Measurements from ENCODE around the gene FAM25G.

GRCh38 chr10:47458466-47459154 is 32.9 kb downstream of the FAM25G start:
- TF ChIP-seq CTCF (IDR thresholded peaks at IDR 0.05) = no peak
- TF ChIP-seq POLR2AphosphoS5 (IDR thresholded peaks at IDR 0.05) = no peak
- no peak for TF ChIP-seq EP300 (IDR thresholded peaks at IDR 0.05)
